H1 (cell line): Measurements from ENCODE around the gene TMEM273. TPM values are rescaled to one million over a fixed set of nuclear protein-coding genes. Genes with fewer than 3 reads are reported as not detected.

Source experiments
- HDAC2 ChIP-seq, 2 experiments: fragments of 300-600 bp in 1 of 2; sonication (generic) in 1 of 2; IDR thresholded peaks; 2 replicates each; pipeline ENCODE4 v1.6.1; 2011 to 2012; ENCODE audit warnings: low read depth in 2 of 2, low read length in 2 of 2, mild to moderate bottlenecking in 2 of 2, moderate library complexity in 2 of 2, borderline replicate concordance in 1 of 2, inconsistent platforms in 1 of 2
- KDM5A ChIP-seq: fragments of 200-600 bp; IDR thresholded peaks from 2 replicates; pipeline ENCODE4 v1.7.1; 2012; ENCODE audit warnings: mild to moderate bottlenecking, low read length, inconsistent platforms, mixed read lengths
- polyA plus RNA-seq, 7 experiments: library from polyadenylated mRNA; depleted of rRNA in 3 of 7; stranded (reverse) in 5 of 7; unstranded in 2 of 7; fragments of >200 nt in 5 of 7; fragments of 200-250 nt in 2 of 7; gene quantifications; 1 replicate in 5 of 7; 2 replicates in 1 of 7; 4 replicates in 1 of 7; pipeline versions ENCODE4 v1.2.1 to v1.2.3, GENCODE V29; 2011 to 2013; ENCODE audit warnings: missing spikeins in 2 of 7, mixed read lengths in 2 of 7
- total RNA-seq: library from RNA; stranded (reverse); fragmentation: NEBNext Ultra II Directional; extraction: Animal tissue kit (Norgen Biotek cat#: 25700); gene quantifications from 2 replicates; pipeline ENCODE4 v1.2.1, GENCODE V29; 2021
- TF ChIP-seq, protein P1 (sequence below): IDR thresholded peaks from 2 replicates; pipeline ENCODE4 v1.6.1; 2012; ENCODE audit warnings: inconsistent platforms

TMEM273 gene
- total and polyA plus RNA-seq, 2 of the 8 experiments (the other 6 are each of a cell fraction or from before 2014, with no cell fraction given) = not detected

GRCh38 chr10:49116509-49117375 is 71.4 kb downstream of the TMEM273 start (continued):
- TF ChIP-seq HDAC2 (IDR thresholded peaks at IDR 0.05; ENCODE audit: borderline replicate concordance in 1 of 2, low read depth in 2 of 2, low read length in 2 of 2) (no peak), KDM5A (no peak)
- TF ChIP-seq, protein P1, sequence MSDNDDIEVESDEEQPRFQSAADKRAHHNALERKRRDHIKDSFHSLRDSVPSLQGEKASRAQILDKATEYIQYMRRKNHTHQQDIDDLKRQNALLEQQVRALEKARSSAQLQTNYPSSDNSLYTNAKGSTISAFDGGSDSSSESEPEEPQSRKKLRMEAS = no peak
